Heart left ventricle (tissue), 16 donors: ENCODE data around the gene PTPRM. TPM values are rescaled to one million over a fixed set of nuclear protein-coding genes. Genes with fewer than 3 reads are reported as not detected.

Experiments used
- ATAC-seq, 4 donors: fragments of 200-7000 bp; cut with Tn5 transposase; one replicate each; pipeline ENCODE4 v1.9.1; 2020 to 2022; ENCODE audit warnings: moderate library complexity in 4 of 4, mild to moderate bottlenecking in 3 of 4, moderate number of reproducible peaks in 1 of 4
- DNase-seq, 5 donors: peaks; one replicate each; pipeline ENCODE4 v3.0.0-alpha.2; 2020
- H3K27ac ChIP-seq, 12 donors: fragments of 200-600 bp; sonication (generic) in 4 of 12; one replicate each; pipeline versions ENCODE4 v1.5.0 to v1.8.0; 2016 to 2022; ENCODE audit warnings: mild to moderate bottlenecking in 2 of 12
- H3K27me3 ChIP-seq, 9 donors: fragments of 200-600 bp; sonication (generic) in 2 of 9; one replicate each; pipeline versions ENCODE4 v1.5.1 to v1.8.0; 2016 to 2022; ENCODE audit warnings: mild to moderate bottlenecking in 3 of 9
- H3K36me3 ChIP-seq, 9 donors: fragments of 200-600 bp; sonication (generic) in 2 of 9; one replicate each; pipeline versions ENCODE4 v1.5.0 to v1.8.0; 2018 to 2022; ENCODE audit warnings: mild to moderate bottlenecking in 2 of 9
- H3K4me1 ChIP-seq, 12 donors: fragments of 200-600 bp; sonication (generic) in 4 of 12; one replicate each; pipeline versions ENCODE4 v1.5.0 to v1.8.0; 2016 to 2022; ENCODE audit warnings: mild to moderate bottlenecking in 3 of 12
- H3K4me3 ChIP-seq, 12 donors: fragments of 200-600 bp; sonication (generic) in 4 of 12; one replicate each; pipeline versions ENCODE4 v1.5.0 to v1.8.0; 2017 to 2022; ENCODE audit warnings: mild to moderate bottlenecking in 9 of 12, moderate library complexity in 4 of 12
- H3K9me3 ChIP-seq, 12 donors: fragments of 200-600 bp; sonication (generic) in 4 of 12; one replicate each; pipeline versions ENCODE4 v1.5.0 to v1.8.0; 2016 to 2022; ENCODE audit warnings: mild to moderate bottlenecking in 1 of 12
- POLR2A ChIP-seq, 2 donors: fragments of 450-650 bp; IDR thresholded peaks; one replicate each; pipeline ENCODE4 v1.6.1; 2017; ENCODE audit warnings: antibody characterized with exemption in 2 of 2, mild to moderate bottlenecking in 2 of 2, moderate library complexity in 2 of 2
- WGBS, 4 donors: extraction: QIAGEN DNeasy Blood & Tissue Kit in 2 of 4; methylation state at CpG; one replicate each; pipeline versions ENCODE4 v1.1.5 to v1.1.7; 2013 to 2018; 5-methylcytosine and 5-hydroxymethylcytosine counted together
- intact Hi-C, 10 donors: fragments of 100-400 bp; cut with DNase I; formaldehyde crosslinking; loops; one replicate each; pipeline versions ENCODE4 v1.11.1 to v1.14.2; 2022
- polyA plus RNA-seq, 2 donors: library from polyadenylated mRNA; stranded (reverse); fragments of 200-250 nt; gene quantifications; one replicate each; pipeline ENCODE4 v1.2.3, GENCODE V29; 2013
- total RNA-seq, 9 donors: library from RNA; depleted of rRNA in 2 of 9; stranded (reverse); fragments of >200 nt in 2 of 9; fragmentation: NEBNext Ultra II Directional in 3 of 9; extraction: Animal tissue kit (Norgen Biotek cat#: 25700) in 3 of 9; gene quantifications; one replicate each; pipeline versions ENCODE4 v1.1.0 to v1.2.4, GENCODE V29; 2016 to 2023
- TF ChIP-seq, protein P1 (sequence below), 12 donors: fragments of 200-600 bp; sonication (generic) in 4 of 12; IDR thresholded peaks; one replicate each; pipeline versions ENCODE4 v1.5.0 to v1.8.0; 2018 to 2022; ENCODE audit warnings: antibody characterized with exemption in 12 of 12, mild to moderate bottlenecking in 5 of 12
- donor health status: ischemic (EF 13 %, LVEDD 7.1; RV severe dilation, severe dysfunction).
- donor health status: healthy with polysubstance abuse.
- donor health status: DM: no; HTN: yes; CAD: no.
- donor health status: DM: no; HTN: no; CAD: no.
- donor health status: ischemic (EF 25% LVEDD 6.9; RV normal size, moderate dysfunction).
- donor health status: ischemic (EF 25% LVEDD 5.7; RV mildly dilated, moderate dysfunction).
- donor health status: healthy.
- donor health status: DM: yes; HTN: yes; CAD: no.
- donor health status: ischemic (EF 35%, LVEDD 5.7; RV mildly dilated, moderate dysfunction).
- donor health status: nonischemic (EF 11% LVEDD 7.7; RV severe dilation, severe dysfunction).
- donor health status: DM: yes; HTN: yes; CAD: no.
- donor health status: PGD.
- donor health status: ischemic (EF 29% LVEDD 5.4; RV normal size, mild dysfunction).
- donor health status: nonischemic (EF 23%, LVEDD 6.1; RV moderate dilation, normal function).

Gene PTPRM
- total and polyA plus RNA-seq, 11 donors = 93.8 to 186 (median 123) TPM

DNA sequence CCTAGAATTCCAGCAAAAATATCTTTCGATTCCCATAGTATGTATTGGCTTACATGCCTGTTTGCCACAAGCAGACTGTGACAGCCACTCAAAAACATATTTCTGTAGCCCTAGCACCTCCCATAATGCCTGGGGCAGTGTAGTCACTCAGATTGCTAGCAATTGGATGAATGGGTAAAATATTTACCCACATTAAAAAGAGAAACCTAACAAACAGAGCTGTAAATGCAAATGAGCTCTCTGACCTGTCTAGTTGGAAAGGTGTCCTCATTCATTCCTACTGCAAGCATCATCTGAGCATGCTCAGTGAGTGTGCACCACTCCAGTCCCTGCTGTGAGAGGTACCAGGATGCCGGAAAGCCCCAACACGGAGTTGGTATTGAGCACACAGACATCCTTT is 808.1 kb downstream of the PTPRM start:
- no peaks in the 10 kb centered on the region for H3K4me1 ChIP-seq
- TF ChIP-seq POLR2A (IDR thresholded peaks at IDR 0.05) = no peak
- TF ChIP-seq, protein P1, sequence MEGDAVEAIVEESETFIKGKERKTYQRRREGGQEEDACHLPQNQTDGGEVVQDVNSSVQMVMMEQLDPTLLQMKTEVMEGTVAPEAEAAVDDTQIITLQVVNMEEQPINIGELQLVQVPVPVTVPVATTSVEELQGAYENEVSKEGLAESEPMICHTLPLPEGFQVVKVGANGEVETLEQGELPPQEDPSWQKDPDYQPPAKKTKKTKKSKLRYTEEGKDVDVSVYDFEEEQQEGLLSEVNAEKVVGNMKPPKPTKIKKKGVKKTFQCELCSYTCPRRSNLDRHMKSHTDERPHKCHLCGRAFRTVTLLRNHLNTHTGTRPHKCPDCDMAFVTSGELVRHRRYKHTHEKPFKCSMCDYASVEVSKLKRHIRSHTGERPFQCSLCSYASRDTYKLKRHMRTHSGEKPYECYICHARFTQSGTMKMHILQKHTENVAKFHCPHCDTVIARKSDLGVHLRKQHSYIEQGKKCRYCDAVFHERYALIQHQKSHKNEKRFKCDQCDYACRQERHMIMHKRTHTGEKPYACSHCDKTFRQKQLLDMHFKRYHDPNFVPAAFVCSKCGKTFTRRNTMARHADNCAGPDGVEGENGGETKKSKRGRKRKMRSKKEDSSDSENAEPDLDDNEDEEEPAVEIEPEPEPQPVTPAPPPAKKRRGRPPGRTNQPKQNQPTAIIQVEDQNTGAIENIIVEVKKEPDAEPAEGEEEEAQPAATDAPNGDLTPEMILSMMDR (IDR thresholded peaks at IDR 0.05) = no peak
- no peaks in the 10 kb centered on the region for H3K9me3 ChIP-seq
- WGBS, 4 donors = 93 to 97% (median 94%) methylated on average over 3 of the region's 3 CpGs
- peaks cover 0 to 89% (median 43%) of the 10 kb centered on the region in 9 donors for H3K36me3 ChIP-seq
- H3K4me3 ChIP-seq = no peak overlapping the region
- intact Hi-C loops = loop anchor here in 1 of 10 donors (10.0 kb wide), 1 partner anchor 600 kb away; no protein-coding TSS in a partner anchor
- H3K27me3 ChIP-seq = no peaks in the 10 kb centered on the region
- DNase-seq (no peak), ATAC-seq (peak in 1 of 4 donors; percentile 20)
- H3K27ac ChIP-seq = no peak overlapping the region

DNA sequence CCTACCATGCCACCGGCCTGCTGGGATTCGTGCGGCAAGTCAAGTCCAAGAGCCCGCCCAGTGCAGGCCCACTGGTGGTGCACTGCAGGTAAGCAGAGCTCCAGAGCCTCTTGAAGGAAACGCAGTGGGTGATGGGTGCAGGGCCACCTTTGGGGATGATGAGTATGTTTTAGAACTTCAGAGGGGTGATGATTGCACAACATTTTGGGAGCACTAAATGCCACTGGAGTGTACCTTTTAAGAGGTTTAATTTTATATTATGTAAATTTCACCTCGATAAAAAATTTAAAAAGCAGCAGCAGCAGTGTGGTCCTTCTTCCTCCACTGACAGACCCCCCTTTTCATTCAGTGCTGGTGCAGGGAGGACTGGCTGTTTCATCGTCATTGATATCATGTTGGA is 809.0 kb downstream of the PTPRM start:
- TF ChIP-seq, protein P1 (IDR thresholded peaks at IDR 0.05) = no peak
- no peak for TF ChIP-seq POLR2A (IDR thresholded peaks at IDR 0.05)
- ATAC-seq (no peak), DNase-seq (no peak)
- Histone ChIP-seq H3K27ac (no peak overlapping the region), H3K9me3 (no peaks in the 10 kb centered on the region), H3K4me1 (no peaks in the 10 kb centered on the region), H3K36me3 (peaks cover 0 to 92% (median 51%) of the 10 kb centered on the region in 9 donors), H3K27me3 (no peaks in the 10 kb centered on the region), H3K4me3 (no peak overlapping the region)
- whole genome bisulfite sequencing, 4 donors = 93 to 98% (median 97%) methylated on average over 7 of the region's 7 CpGs
- intact Hi-C loops = loop anchor here in 1 of 10 donors (10.0 kb wide), 1 partner anchor 601 kb away; no protein-coding TSS in a partner anchor

DNA sequence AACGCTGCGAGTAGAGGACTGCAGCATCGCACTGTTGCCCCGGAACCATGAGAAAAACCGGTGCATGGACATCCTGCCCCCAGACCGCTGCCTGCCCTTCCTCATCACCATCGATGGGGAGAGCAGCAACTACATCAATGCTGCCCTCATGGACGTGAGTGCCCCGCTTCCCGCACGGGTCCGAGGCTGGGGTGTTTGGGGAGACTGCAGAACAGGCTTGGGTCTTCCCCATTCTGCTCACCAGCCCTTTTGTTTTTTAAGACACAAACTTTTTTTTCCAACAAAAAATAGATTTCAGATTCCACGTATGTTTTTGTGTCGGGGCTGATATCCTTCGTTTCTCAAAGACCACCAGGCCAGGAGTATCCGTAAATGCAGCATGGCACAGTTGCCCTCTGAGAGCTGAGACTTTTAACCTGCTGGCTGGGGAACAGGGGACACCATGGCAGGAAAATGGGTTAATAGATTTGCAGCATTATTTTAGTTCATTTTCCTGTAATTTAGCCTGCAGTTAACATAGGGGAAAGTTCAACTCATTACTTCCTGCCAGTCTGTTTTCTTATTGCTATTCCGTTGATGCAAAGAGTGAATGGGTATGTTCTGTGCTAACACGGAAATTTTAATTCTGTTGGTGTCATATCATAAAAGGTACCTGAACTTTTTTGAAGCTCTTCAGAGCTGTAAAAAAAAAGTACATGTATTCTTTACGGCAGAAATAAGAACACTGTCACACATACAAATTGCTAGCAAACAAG is 812.2 kb downstream of the PTPRM start:
- Histone ChIP-seq H3K27ac (no peak overlapping the region), H3K4me1 (no peaks in the 10 kb centered on the region), H3K36me3 (peaks cover 0 to 95% (median 55%) of the 10 kb centered on the region in 9 donors), H3K27me3 (no peaks in the 10 kb centered on the region), H3K9me3 (no peaks in the 10 kb centered on the region), H3K4me3 (no peak overlapping the region)
- no peak for TF ChIP-seq POLR2A (IDR thresholded peaks at IDR 0.05)
- TF ChIP-seq, protein P1 (IDR thresholded peaks at IDR 0.05) = no peak
- intact Hi-C loops = loop anchor here in 1 of 10 donors (10.0 kb wide), 1 partner anchor 605 kb away; no protein-coding TSS in a partner anchor
- ATAC-seq = no peak
- no peak for DNase-seq
- WGBS, 4 donors = 91 to 93% (median 92%) methylated on average over 19 of the region's 19 CpGs

DNA sequence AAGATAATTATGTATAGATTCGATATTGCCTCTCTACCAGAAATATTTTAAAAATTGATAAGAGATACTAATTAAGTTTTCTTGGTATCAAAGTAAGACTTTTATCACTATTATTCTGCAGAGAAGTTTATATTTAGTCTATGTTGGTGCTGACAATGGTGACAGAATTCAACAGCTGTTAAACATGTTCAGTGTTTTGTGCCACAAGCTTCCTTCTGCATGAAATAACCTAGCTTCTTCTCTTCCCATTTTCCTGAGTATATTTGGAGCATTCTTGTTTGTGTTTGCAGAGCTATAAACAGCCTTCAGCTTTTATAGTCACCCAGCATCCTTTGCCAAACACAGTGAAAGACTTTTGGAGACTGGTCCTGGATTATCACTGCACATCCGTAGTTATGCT is 812.9 kb downstream of the PTPRM start:
- ATAC-seq (no peak), DNase-seq (no peak)
- Histone ChIP-seq H3K4me3 (no peak overlapping the region), H3K36me3 (peaks cover 0 to 97% (median 61%) of the 10 kb centered on the region in 9 donors), H3K4me1 (no peaks in the 10 kb centered on the region), H3K27ac (no peak overlapping the region), H3K9me3 (no peaks in the 10 kb centered on the region), H3K27me3 (no peaks in the 10 kb centered on the region)
- 77 to 79% (median 78%) methylated on average over 2 of the region's 2 CpGs for WGBS, 4 donors
- intact Hi-C loops = loop anchor here in 6 of 10 donors (10.0 kb wide), 6 partner anchors 295 to 1155 kb away; no protein-coding TSS in a partner anchor
- no peak for TF ChIP-seq POLR2A (IDR thresholded peaks at IDR 0.05)
- TF ChIP-seq, protein P1 (IDR thresholded peaks at IDR 0.05) = no peak
